ENCODE data around the gene PRR23E. TPM values are rescaled to one million over a fixed set of nuclear protein-coding genes. Genes with fewer than 3 reads are reported as not detected.

Gene PRR23E
- total RNA-seq, 1 experiment from 2014 or later: not detected

GRCh38 chr3:127221037-127221436, 28.1 kb downstream of the PRR23E start:
- no peaks in the 10 kb centered on the region for H3K36me3 Mint-ChIP-seq (ENCODE audit: insufficient read depth, unreplicated experiment)
- H3K4me1 Mint-ChIP-seq (ENCODE audit: insufficient read depth, unreplicated experiment): peaks cover under 1% of the 10 kb centered on the region
- H3K9me3 Mint-ChIP-seq (ENCODE audit: unreplicated experiment): no peaks in the 10 kb centered on the region
- no peak overlapping the region for H3K27ac Mint-ChIP-seq (ENCODE audit: low read depth, unreplicated experiment)
- intact Hi-C loops (cut with micrococcal nuclease): no loop called here
- TF ChIP-seq CTCF (IDR thresholded peaks at IDR 0.05; ENCODE audit: unreplicated experiment): no peak
- H3K27me3 Mint-ChIP-seq (ENCODE audit: insufficient read depth, unreplicated experiment): no peaks in the 10 kb centered on the region
- BruUV-seq (replicated peaks): no TSS peak
- H3K4me3 Mint-ChIP-seq (ENCODE audit: unreplicated experiment): no peak overlapping the region
- no peak for DNase-seq (ENCODE audit: unreplicated experiment)
- ChIA-PET CTCF (interaction anchor here (0.6 kb wide), 1 partner anchor 739 kb away, joined by 3 read pairs; no protein-coding TSS in a partner anchor), POLR2A (interaction anchor here (0.6 kb wide), 1 partner anchor 1230 kb away, joined by 4 read pairs; no protein-coding TSS in a partner anchor)

DNA sequence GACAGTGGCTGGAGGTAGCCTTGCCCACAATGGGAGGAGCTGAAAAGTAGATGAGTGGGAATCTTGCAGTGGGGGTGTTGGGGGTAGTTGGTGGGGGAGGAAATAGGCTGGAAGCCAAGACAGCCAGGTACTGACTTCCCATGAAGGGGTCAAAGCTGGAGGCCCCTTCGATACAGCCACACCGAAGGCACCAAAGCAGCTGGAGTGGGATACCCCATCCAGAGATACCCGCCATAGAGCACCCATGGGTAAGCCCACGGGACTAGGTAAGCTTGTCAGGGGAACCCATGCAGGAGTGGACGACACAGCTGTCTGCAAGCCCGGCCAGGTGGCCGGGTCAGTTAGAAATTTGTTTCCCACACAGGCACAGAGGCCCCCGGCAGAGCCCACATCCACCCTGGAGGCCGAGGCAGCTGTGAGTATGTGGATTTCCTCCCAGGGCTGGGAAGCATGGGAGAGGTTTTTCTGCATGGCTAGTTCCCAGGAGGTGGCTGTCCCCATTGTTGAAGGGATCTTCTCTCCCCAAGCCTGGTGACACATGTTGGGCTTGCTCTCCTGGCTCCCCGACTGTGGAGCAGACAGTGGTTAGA, 28.6 kb downstream of the PRR23E start:
- Mint-ChIP-seq H3K27ac (ENCODE audit: low read depth, unreplicated experiment) (no peak overlapping the region), H3K9me3 (ENCODE audit: unreplicated experiment) (no peaks in the 10 kb centered on the region), H3K36me3 (ENCODE audit: insufficient read depth, unreplicated experiment) (no peaks in the 10 kb centered on the region), H3K4me1 (ENCODE audit: insufficient read depth, unreplicated experiment) (peaks cover 6% of the 10 kb centered on the region), H3K27me3 (ENCODE audit: insufficient read depth, unreplicated experiment) (no peaks in the 10 kb centered on the region), H3K4me3 (ENCODE audit: unreplicated experiment) (no peak overlapping the region)
- ChIA-PET CTCF (interaction anchor here (0.9 kb wide), 1 partner anchor 15 kb away, joined by 4 read pairs; no protein-coding TSS in a partner anchor), POLR2A (interaction anchor here (0.6 kb wide), 1 partner anchor 1231 kb away, joined by 4 read pairs; no protein-coding TSS in a partner anchor)
- no TSS peak for BruUV-seq (replicated peaks)
- no peak for TF ChIP-seq CTCF (IDR thresholded peaks at IDR 0.05; ENCODE audit: unreplicated experiment)
- intact Hi-C loops (cut with micrococcal nuclease): no loop called here
- no peak for DNase-seq (ENCODE audit: unreplicated experiment)

- H3K27me3 Mint-ChIP-seq (ENCODE audit: insufficient read depth, unreplicated experiment): no peaks in the 10 kb centered on the region
- POLR2A ChIA-PET: no interaction called here
- BruUV-seq (replicated peaks): no TSS peak
- no peak for DNase-seq (ENCODE audit: unreplicated experiment)
- no peak overlapping the region for H3K4me3 Mint-ChIP-seq (ENCODE audit: unreplicated experiment)
- no peak for TF ChIP-seq CTCF (IDR thresholded peaks at IDR 0.05; ENCODE audit: unreplicated experiment)
- CTCF ChIA-PET: interaction anchor here (0.9 kb wide), 1 partner anchor 16 kb away, joined by 4 read pairs; no protein-coding TSS in a partner anchor
- H3K36me3 Mint-ChIP-seq (ENCODE audit: insufficient read depth, unreplicated experiment): no peaks in the 10 kb centered on the region
- intact Hi-C loops (cut with micrococcal nuclease): no loop called here
- no peak overlapping the region for H3K27ac Mint-ChIP-seq (ENCODE audit: low read depth, unreplicated experiment)
- H3K9me3 Mint-ChIP-seq (ENCODE audit: unreplicated experiment): no peaks in the 10 kb centered on the region
- H3K4me1 Mint-ChIP-seq (ENCODE audit: insufficient read depth, unreplicated experiment): peaks cover 8% of the 10 kb centered on the region
Measured at GRCh38 chr3:127222163-127222562, 29.2 kb downstream of the PRR23E start.

- intact Hi-C loops (cut with micrococcal nuclease): no loop called here
- no peaks in the 10 kb centered on the region for H3K9me3 Mint-ChIP-seq (ENCODE audit: unreplicated experiment)
- BruUV-seq (replicated peaks): no TSS peak
- no peaks in the 10 kb centered on the region for H3K36me3 Mint-ChIP-seq (ENCODE audit: insufficient read depth, unreplicated experiment)
- ChIA-PET CTCF (no interaction called here), POLR2A (no interaction called here)
- H3K4me3 Mint-ChIP-seq (ENCODE audit: unreplicated experiment): no peak overlapping the region
- H3K27me3 Mint-ChIP-seq (ENCODE audit: insufficient read depth, unreplicated experiment): no peaks in the 10 kb centered on the region
- peaks cover 8% of the 10 kb centered on the region for H3K4me1 Mint-ChIP-seq (ENCODE audit: insufficient read depth, unreplicated experiment)
- no peak for DNase-seq (ENCODE audit: unreplicated experiment)
- no peak for TF ChIP-seq CTCF (IDR thresholded peaks at IDR 0.05; ENCODE audit: unreplicated experiment)
- H3K27ac Mint-ChIP-seq (ENCODE audit: low read depth, unreplicated experiment): no peak overlapping the region
Measured at GRCh38 chr3:127222664-127223063, 29.7 kb downstream of the PRR23E start.
